AG10803 (cell line): Measurements from ENCODE around the gene NDUFA3.
"Not testable (repeated sequence)": the region's sequence is repeated elsewhere in the genome, so short reads cannot be mapped to it uniquely, and the experiment has no call there.

ENCODE experiments used
- DNase-seq: peaks from one replicate; pipeline ENCODE4 v3.0.0; 2010; ENCODE audit warnings: low read depth
- H3K4me3 ChIP-seq: 2 replicates; pipeline ENCODE4 v1.5.1; 2011; ENCODE audit warnings: mild to moderate bottlenecking, low read length, control low read depth
- TF ChIP-seq, protein P1 (sequence below): conservative IDR thresholded peaks from 2 replicates; pipeline ENCODE4 v1.5.1; 2011; ENCODE audit warnings: mild to moderate bottlenecking, low read length, control low read depth, inconsistent platforms

The NDUFA3 gene

DNA sequence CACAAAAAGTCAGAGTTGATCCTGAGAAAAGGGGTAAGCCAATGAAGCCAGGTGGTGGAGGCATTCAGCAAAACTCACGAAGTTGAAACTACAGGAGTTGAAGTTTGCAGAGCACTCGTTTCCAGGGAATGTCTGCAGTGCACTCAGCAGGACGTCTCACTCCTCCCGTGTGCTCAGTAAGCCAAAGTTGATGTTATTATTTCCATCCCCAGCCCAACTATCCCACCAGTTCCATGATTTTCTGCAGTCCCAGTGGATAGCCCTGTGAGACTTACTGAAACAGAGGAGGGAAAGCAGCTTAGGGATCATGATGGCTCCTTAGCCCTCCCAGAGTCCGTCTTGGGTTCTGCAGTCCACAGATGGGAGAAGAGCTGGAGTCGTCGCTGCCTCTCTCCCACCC, 21.6 kb upstream of the NDUFA3 start, which contains the start of gene TARM1:
Gene TARM1 (minus strand): TSS at position 334 of the 400 bp plus-strand sequence. CDS start 25 bp downstream, at position 309.
- DNase-seq: no peak
- H3K4me3 ChIP-seq: no peak within 1 kb of the TSS
- TF ChIP-seq, protein P1, sequence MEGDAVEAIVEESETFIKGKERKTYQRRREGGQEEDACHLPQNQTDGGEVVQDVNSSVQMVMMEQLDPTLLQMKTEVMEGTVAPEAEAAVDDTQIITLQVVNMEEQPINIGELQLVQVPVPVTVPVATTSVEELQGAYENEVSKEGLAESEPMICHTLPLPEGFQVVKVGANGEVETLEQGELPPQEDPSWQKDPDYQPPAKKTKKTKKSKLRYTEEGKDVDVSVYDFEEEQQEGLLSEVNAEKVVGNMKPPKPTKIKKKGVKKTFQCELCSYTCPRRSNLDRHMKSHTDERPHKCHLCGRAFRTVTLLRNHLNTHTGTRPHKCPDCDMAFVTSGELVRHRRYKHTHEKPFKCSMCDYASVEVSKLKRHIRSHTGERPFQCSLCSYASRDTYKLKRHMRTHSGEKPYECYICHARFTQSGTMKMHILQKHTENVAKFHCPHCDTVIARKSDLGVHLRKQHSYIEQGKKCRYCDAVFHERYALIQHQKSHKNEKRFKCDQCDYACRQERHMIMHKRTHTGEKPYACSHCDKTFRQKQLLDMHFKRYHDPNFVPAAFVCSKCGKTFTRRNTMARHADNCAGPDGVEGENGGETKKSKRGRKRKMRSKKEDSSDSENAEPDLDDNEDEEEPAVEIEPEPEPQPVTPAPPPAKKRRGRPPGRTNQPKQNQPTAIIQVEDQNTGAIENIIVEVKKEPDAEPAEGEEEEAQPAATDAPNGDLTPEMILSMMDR: no peak

DNA sequence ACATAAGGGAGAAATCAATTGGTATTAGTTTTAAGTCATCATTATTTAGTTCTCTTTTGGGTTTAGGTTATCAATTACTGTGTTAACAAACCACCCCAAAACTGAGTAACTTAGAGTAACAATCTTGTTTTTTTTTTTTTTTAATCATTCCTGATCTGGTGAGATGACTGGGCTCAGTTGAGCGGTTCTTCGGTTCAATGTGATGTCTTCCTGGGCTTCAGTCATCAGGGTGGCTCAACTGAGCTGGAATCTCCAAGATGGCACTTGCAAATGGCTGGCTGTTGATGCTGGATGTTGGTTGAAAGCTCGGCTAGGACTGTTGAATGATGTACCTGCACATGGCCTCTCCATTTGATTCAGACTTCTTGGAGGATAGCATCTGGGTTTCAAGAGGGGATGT, 18.2 kb upstream of the NDUFA3 start:
- H3K4me3 ChIP-seq: no peak overlapping the region
- TF ChIP-seq, protein P1: no peak

DNA sequence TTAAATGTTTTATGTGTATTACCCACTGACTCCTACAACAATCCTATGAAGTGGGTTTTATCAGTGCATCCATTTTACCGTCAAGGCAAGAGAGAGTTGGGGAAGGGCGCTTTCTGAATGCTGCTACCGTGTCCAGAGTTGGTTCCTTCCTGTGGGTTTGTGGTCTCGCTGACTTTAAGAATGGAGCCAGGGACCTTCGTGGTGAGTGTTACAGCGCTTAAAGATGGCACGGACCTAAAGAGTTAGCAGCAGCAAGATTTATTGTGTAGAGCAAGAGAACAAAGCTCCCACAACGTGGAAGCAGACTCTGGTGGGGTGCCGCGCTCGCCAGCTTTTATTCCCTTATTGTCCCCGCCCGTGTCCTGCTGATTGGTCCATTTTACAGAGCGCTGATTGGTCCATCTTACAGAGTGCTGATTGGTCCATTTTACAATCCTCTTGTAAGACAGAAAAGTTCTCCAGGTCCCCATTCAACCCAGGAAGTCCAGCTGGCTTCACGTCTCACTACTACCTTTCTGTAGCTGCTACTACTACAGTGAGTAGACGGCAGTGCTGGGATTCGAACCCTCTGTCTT, 8.1 kb upstream of the NDUFA3 start:
- H3K4me3 ChIP-seq: no peak overlapping the region
- DNase-seq: no peak
- TF ChIP-seq, protein P1: no peak

More for the DNA sequence above, 18.2 kb upstream of the NDUFA3 start:
- no peak for DNase-seq

DNA sequence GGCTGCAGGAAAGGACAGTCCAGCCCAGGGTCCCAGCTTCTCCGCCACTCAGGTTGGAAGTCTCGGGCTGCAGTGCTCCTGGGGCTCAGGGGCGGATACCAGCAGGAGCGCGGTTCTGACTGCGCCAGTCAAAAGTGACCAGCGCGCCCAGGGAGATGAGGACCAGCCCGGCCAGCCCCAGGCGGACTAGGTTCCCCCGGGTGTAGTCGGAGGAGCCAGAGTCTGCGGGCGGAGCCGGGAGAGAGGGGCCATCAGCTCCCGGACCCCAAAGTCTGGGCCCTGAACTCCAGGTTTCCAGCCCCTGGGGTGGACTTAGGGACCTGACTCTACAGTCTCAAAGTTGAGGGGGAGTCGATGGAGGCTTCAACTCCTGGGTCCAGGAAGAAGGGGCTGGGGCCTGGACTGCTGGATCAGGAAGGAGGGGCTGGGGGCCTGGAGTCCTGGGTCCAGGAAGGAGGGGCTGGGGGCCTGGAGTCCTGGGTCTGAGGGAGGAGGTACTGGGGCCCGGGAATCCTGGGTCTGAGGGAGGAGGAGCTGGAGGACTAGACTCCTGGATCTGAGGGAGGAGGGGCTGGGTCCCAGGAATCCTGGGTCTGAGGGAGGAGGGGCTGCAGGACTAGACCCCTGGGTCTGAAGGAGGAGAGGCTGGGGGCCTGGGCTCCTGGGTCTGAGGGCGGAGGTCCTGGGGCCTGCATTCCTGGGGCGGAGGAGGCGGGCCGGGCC, 7.4 kb upstream of the NDUFA3 start:
- TF ChIP-seq, protein P1: no peak
- DNase-seq: no peak
- H3K4me3 ChIP-seq: peak overlapping the region; percentile 49

DNA sequence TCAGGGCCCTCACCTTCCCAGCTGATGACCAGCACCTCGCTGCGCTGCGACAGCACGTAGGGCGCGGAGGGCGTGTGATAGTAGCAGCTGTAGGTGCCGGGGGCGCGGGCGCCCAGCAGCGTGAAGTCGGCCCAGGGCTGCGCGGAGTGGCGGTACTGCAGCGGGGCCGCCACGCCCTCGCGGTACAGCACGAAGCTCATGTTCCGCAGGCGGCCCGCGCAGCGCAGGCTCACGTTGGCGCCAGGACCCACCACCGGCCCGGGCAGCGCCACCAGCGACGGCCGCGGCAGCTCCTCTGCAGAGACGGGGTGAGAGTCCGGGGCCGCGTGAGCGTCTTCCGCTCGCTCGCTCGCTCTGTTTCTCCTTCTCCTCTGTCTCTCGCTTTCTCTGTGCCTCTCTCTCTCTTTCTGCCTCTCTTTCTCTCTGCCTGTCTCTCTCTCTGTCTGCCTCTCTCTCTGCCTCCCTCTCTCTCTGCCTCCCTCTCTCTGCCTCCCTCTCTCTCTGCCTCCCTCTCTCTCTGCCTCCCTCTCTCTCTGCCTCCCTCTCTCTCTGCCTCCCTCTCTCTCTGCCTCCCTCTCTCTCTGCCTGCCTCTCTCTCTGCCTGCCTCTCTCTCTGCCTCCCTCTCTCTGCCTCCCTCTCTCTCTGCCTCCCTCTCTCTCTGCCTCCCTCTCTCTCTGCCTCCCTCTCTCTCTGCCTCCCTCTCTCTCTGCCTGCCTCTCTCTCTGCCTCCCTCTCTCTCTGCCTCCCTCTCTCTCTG, 6.6 kb upstream of the NDUFA3 start:
- peak overlapping the region; percentile 57 for H3K4me3 ChIP-seq
- DNase-seq: peak; percentile 52

DNA sequence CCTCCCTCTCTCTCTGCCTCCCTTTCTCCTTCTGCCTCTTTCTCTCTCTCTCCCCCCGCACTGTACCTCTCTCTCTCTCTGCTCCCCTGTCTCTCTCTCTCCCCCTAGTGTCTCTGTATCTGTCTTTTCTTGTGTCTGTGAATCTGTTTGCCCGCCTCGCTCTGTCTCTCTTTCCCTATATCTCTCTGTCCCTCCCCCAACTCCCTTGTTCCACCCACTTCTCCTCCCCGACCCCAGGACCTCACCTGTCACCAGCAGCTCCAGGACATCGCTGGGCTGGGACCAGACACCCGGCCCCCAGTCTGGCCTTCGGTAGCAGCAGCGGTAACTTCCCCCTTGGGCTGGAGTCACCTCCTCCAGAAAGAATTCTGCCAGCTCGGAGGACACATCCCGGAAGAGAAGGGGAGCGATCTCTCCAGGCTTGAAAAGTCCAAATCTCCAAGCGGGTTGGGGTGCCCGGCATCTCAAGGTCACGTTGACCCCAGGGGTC, 6.0 kb upstream of the NDUFA3 start:
- TF ChIP-seq, protein P1: peak; percentile 57

DNA sequence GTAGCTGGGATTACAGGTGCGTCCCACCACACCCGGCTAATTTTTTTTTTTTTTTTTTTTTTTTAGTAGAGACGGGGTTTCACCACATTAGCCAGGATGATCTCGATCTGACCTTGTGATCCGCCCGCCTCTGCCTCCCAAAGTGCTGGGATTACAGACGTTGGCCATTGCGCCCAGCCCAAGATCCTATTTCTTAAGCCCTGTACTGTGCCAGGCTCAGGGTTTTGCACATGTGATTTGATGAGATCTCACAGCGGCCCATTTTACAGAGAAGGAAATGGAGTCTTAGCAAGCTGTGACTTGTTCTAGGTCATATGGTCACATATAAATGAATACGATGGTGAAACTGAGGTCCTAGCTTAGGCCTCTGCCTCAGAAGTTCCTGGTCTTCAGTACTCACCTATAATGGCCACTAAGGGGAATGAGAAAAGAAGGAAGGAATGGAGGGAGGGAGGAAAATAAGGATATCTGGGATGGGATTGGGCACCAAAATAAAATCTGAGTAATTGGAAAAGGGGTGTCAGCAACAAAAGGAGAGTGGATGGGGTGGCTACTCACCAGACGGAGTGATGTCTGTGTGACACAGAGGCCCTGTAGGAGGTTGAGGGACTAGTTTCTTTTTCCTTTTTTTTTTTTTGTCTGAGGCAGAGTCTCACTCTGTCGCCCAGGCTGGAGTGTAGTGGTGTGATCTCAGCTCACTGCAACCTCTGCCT, 3.3 kb upstream of the NDUFA3 start:
- no peak overlapping the region for H3K4me3 ChIP-seq
- no peak for DNase-seq
- TF ChIP-seq, protein P1: no peak

More for the DNA sequence above, 6.0 kb upstream of the NDUFA3 start:
- H3K4me3 ChIP-seq: peak overlapping the region; percentile 57
- peak; percentile 68 for DNase-seq

DNA sequence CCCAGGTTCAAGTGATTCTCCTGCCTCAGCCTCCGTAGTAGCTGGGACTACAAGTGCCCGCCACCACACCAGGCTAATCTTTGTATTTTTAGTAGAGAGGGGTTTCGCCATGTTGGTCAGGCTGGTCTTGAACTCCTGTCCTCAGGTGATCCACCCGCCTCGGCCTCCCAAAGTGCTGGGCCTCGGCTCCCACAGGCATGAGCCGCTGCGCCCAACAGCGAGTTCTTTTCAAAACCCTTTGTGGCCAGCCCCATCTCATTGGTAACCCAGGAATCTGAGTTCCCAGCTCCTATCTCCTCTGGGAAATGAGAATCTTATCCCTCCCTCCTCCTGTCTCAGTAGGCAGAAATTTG, 2.8 kb upstream of the NDUFA3 start:
- not testable (repeated sequence) for DNase-seq, H3K4me3 ChIP-seq
